Measurements from ENCODE around the gene UTP15.

Gene UTP15

DNA sequence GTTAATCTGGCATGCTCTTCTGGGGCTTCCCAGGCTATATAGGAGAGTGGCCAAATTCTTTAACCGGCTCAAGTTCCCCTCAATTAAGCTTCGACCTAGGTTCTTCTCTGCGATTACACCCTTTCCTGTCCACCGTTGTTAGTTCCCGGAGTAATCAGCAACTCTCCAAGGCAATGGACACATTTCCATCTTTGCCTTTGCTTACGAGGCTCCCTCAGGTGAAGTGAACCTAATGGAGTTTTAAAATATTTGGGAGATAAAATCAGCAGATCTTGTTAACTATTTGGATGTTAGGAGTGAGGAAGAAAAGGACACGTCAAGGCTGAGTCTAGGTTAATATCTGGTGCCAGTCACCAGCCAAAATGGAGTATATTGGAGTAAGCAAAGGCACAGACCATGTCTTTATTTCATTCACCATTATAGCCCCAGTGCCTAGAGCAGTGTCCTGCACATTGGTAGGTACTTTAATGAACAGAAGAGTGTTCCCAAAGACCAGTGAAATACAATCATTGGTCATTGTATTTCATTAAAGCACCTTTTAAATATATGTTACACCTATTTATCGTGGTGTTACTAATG lies 515 bp downstream of the UTP15 start:
- peaks cover 12% of the 10 kb centered on the region for H3K4me1 ChIP-seq (ENCODE audit: insufficient read depth, low read length)
- H3K27me3 ChIP-seq (ENCODE audit: insufficient read depth, low read length): no peaks in the 10 kb centered on the region
- WGBS: under 1% methylated on average over 7 of the region's 8 CpGs
- H3K9ac ChIP-seq (ENCODE audit: low read depth, low read length): peak overlapping the region; percentile 89
- H3K27ac ChIP-seq (ENCODE audit: low read depth, low read length): peak overlapping the region; percentile 62
- no peaks in the 10 kb centered on the region for H3K9me3 ChIP-seq (ENCODE audit: insufficient read depth, low read depth, low read length)
- H3K36me3 ChIP-seq (ENCODE audit: insufficient read depth, low read length): peaks cover 39% of the 10 kb centered on the region
- peak overlapping the region; percentile 95 for H3K4me3 ChIP-seq (ENCODE audit: low read length)

DNA sequence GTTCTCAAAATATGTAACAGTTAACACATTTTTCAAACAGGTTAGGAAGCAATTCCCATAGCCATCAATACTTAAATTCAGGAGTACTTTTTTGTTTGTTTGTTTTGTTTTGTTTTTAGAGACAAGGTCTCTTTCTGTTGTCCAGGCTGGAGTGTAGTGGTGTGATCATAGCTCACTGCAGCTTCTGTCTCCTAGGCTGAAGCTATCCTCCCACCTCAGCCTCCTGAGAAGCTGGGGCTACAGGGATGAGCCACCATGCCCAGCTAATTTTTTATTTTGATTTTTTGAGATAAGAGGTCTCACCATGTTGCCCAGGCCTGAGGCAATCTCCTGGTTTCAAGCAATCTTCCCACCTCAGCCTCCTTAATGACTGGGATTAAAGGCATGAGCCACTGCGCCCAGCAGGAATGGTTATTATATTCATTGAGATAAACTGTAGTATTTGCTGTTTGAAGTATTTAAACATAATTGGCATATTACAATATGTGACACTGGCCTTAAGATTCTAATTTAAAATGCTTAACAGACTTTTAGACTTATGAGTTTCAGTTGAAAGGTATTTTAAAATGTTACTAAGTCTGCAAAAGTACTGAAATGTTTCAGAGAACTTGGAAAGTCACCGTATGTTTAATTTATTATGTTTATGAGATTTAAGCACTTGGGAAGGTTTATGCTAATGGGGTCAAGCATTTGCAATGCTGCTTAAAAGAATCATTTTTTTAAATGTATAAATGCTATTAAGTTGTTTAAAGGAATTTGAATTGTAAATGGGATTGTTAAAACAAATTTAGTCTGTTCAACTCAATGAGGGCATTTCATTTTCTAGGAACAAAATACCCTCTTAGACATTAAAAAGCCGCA lies 17.0 kb downstream of the UTP15 start:
- Histone ChIP-seq H3K4me3 (ENCODE audit: low read length) (no peak overlapping the region), H3K36me3 (ENCODE audit: insufficient read depth, low read length) (peaks cover 61% of the 10 kb centered on the region), H3K9ac (ENCODE audit: low read depth, low read length) (no peak overlapping the region)

DNA sequence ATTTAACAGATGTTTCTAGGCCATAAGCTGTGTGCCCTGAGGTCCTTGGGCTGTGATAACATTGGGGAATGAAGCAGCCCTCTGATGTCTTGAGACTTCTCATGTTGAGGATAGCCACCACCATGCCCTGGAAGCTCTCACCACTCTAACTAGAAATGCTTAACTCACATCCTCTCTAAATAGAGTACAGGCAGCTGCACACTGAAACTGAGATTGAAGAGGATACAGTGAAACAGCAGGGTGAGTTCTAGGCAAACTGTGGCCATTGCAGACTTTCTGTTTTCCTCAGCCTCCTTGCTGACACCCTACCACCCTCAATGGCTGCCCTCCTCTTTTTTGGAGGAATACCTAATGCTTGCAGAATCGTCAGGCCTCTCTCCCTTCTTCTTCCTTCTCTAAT lies 22.4 kb downstream of the UTP15 start:
- Histone ChIP-seq H3K36me3 (ENCODE audit: insufficient read depth, low read length) (peaks cover 7% of the 10 kb centered on the region; the same call in 1 of the 2 replicates), H3K4me1 (ENCODE audit: insufficient read depth, low read length) (no peaks in the 10 kb centered on the region), H3K9ac (ENCODE audit: low read depth, low read length) (no peak overlapping the region), H3K9me3 (ENCODE audit: insufficient read depth, low read depth, low read length) (no peaks in the 10 kb centered on the region), H3K27ac (ENCODE audit: low read depth, low read length) (no peak overlapping the region), H3K27me3 (ENCODE audit: insufficient read depth, low read length) (no peaks in the 10 kb centered on the region), H3K4me3 (ENCODE audit: low read length) (no peak overlapping the region)
- WGBS: 70% methylated on average over 1 of the region's 1 CpG

More for the DNA sequence above, 17.0 kb downstream of the UTP15 start:
- Histone ChIP-seq H3K9me3 (ENCODE audit: insufficient read depth, low read depth, low read length) (no peaks in the 10 kb centered on the region), H3K27ac (ENCODE audit: low read depth, low read length) (no peak overlapping the region), H3K4me1 (ENCODE audit: insufficient read depth, low read length) (no peaks in the 10 kb centered on the region), H3K27me3 (ENCODE audit: insufficient read depth, low read length) (no peaks in the 10 kb centered on the region)
- WGBS: 65% methylated on average over 3 of the region's 3 CpGs

DNA sequence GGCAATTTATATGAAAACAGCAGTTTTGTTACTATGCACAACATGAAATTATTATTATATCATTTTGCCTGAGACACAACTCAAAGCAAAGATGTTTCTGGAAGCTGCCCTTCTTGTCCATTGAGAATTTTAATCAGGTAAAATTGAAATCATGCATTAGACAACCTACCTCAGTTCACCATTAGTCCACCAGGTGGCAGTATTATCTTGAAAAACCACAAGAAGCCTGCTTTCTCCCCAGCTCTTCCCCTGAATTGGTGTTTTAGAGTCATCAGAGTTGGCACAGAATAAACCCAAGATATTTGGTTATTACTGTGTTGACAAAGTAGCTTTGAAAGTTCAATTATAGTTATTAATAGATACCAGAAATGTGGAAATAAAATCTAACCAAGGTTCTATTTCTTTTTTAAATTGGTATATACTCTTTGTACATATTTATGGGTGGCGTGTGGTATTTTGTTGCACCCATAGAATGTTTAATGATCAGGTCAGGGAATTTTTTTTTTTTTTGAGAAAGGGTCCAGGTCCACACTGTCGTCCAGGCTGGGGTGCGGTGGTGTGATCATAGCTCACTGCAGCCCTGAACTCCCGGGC lies 25.7 kb downstream of the UTP15 start:
- no peak overlapping the region for H3K27ac ChIP-seq (ENCODE audit: low read depth, low read length)
- 83% methylated on average over 4 of the region's 4 CpGs for WGBS
- H3K4me1 ChIP-seq (ENCODE audit: insufficient read depth, low read length): no peaks in the 10 kb centered on the region
- no peak overlapping the region for H3K9ac ChIP-seq (ENCODE audit: low read depth, low read length)
- no peaks in the 10 kb centered on the region for H3K36me3 ChIP-seq (ENCODE audit: insufficient read depth, low read length)
- no peaks in the 10 kb centered on the region for H3K9me3 ChIP-seq (ENCODE audit: insufficient read depth, low read depth, low read length)
- H3K4me3 ChIP-seq (ENCODE audit: low read length): no peak overlapping the region
- H3K27me3 ChIP-seq (ENCODE audit: insufficient read depth, low read length): no peaks in the 10 kb centered on the region

DNA sequence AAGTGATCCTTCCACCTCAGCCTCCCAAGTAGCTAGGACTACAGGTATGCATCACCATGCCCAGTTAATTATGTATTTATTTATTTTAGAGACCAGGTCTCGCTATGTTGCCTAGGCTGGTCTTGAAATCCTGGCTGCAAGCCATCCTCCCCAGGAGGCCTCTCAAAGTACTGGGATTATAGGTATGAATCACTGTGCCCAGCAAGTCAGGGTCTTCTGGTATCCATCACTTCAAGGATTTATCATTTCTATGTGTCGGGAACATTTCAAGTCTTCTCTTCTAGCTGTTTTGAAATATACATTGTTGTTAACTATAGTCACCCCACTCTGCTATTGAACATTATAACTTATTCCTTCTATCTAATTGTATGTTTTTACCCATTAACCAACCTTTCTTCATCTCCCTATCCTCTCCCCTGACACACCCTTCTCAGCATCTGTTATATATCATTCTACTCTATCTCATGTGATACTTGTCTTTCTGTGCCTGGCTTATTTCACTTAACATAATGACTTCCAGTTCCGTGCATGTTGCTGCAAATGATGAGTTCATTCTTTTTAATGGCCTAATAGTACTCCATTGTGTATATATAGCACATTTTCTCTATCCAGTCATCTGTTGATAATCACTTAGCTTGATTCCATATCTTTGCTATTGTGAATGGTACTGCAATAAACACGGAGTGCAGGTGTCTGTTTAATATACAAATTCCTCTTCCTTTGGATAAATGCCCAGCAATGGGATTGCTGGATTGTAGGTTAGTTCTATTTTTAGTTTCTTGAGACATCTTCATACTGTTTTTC lies 26.4 kb downstream of the UTP15 start:
- WGBS: 66% methylated on average over 3 of the region's 4 CpGs
- Histone ChIP-seq H3K27ac (ENCODE audit: low read depth, low read length) (no peak overlapping the region), H3K9ac (ENCODE audit: low read depth, low read length) (no peak overlapping the region), H3K4me3 (ENCODE audit: low read length) (no peak overlapping the region), H3K9me3 (ENCODE audit: insufficient read depth, low read depth, low read length) (no peaks in the 10 kb centered on the region), H3K27me3 (ENCODE audit: insufficient read depth, low read length) (no peaks in the 10 kb centered on the region), H3K4me1 (ENCODE audit: insufficient read depth, low read length) (no peaks in the 10 kb centered on the region), H3K36me3 (ENCODE audit: insufficient read depth, low read length) (no peaks in the 10 kb centered on the region)

DNA sequence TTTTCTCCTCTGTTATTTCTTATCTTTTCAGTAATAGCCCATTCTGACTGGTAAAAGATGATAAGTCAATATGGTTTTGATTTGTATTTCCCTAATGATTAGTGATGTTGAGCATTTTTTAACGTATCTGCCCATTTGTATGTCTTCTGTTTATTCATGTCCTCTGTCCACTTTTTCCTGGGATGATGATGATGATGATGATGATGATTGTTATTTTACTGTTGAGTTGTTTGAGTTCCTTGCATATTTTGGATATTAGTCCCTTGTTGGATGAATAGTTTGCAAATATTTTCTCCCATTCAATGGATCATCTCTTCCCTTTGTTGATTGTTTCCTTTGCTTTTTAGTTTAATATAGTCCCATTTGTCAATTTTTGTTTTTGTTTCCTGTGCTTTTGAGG lies 27.0 kb downstream of the UTP15 start:
- no peaks in the 10 kb centered on the region for H3K36me3 ChIP-seq (ENCODE audit: insufficient read depth, low read length)
- no peaks in the 10 kb centered on the region for H3K27me3 ChIP-seq (ENCODE audit: insufficient read depth, low read length)
- H3K9me3 ChIP-seq (ENCODE audit: insufficient read depth, low read depth, low read length): no peaks in the 10 kb centered on the region
- H3K9ac ChIP-seq (ENCODE audit: low read depth, low read length): no peak overlapping the region
- H3K4me1 ChIP-seq (ENCODE audit: insufficient read depth, low read length): no peaks in the 10 kb centered on the region
- 97% methylated on average over 1 of the region's 1 CpG for WGBS
- no peak overlapping the region for H3K4me3 ChIP-seq (ENCODE audit: low read length)
- H3K27ac ChIP-seq (ENCODE audit: low read depth, low read length): no peak overlapping the region

DNA sequence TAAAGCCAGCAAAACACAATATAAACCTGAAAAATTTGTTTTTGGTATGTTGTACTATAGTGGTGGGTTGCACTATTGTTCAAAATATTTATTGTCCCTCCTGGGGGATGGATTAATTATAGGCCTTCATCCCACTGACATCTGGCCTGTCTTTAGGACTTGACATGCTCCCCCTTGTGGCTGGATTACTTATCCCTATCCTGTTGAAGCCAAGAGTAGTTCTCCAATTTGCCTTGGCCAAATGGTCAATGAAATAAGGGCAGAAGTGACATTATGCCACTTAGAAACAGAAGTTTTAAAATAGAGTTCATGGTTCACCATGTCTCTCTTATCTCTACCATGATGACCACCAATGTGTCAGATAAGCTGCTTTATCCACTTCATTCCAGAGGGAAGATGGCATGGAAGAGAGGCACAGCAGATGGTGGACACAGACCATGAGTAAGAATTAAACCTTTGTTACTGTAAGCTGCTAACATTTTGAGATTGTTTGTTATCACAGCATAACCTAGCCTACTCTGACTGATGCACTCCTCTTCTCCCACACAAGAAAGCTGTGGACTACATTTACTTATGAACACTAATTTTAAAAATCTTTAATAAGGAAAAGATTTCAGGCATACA lies 31.3 kb downstream of the UTP15 start:
- H3K36me3 ChIP-seq (ENCODE audit: insufficient read depth, low read length): no peaks in the 10 kb centered on the region
- 0 out of 2 replicates have a peak, but pooled peaks cover 3% of the 10 kb centered on the region for H3K9me3 ChIP-seq (ENCODE audit: insufficient read depth, low read depth, low read length)
- no peaks in the 10 kb centered on the region for H3K27me3 ChIP-seq (ENCODE audit: insufficient read depth, low read length)
- H3K27ac ChIP-seq (ENCODE audit: low read depth, low read length): no peak overlapping the region
- no peak overlapping the region for H3K9ac ChIP-seq (ENCODE audit: low read depth, low read length)
- H3K4me3 ChIP-seq (ENCODE audit: low read length): no peak overlapping the region
- H3K4me1 ChIP-seq (ENCODE audit: insufficient read depth, low read length): no peaks in the 10 kb centered on the region

DNA sequence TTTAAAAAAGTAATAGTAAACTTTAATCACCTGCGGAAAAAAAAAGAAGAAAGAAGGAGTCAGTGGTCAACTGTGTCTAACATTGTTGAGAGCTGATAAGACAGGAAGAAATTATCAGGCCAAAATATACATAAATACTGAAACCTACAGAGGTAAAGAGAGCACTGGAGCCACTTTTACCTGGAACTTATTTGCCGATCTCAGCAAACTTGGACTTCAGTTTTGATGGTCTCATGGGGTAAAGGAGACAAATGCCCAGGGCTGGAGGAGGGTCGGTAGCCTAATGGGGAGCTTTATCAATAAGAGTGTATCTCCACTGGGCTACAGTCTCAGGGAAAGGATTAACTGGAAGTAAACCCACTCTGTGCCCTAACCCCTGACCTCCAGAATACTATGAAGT lies 33.8 kb downstream of the UTP15 start:
- Histone ChIP-seq H3K4me1 (ENCODE audit: insufficient read depth, low read length) (no peaks in the 10 kb centered on the region), H3K27me3 (ENCODE audit: insufficient read depth, low read length) (no peaks in the 10 kb centered on the region), H3K36me3 (ENCODE audit: insufficient read depth, low read length) (no peaks in the 10 kb centered on the region), H3K4me3 (ENCODE audit: low read length) (no peak overlapping the region), H3K9me3 (ENCODE audit: insufficient read depth, low read depth, low read length) (0 out of 2 replicates have a peak, but pooled peaks cover 5% of the 10 kb centered on the region), H3K27ac (ENCODE audit: low read depth, low read length) (no peak overlapping the region), H3K9ac (ENCODE audit: low read depth, low read length) (no peak overlapping the region)
- WGBS: 91% methylated on average over 2 of the region's 3 CpGs

DNA sequence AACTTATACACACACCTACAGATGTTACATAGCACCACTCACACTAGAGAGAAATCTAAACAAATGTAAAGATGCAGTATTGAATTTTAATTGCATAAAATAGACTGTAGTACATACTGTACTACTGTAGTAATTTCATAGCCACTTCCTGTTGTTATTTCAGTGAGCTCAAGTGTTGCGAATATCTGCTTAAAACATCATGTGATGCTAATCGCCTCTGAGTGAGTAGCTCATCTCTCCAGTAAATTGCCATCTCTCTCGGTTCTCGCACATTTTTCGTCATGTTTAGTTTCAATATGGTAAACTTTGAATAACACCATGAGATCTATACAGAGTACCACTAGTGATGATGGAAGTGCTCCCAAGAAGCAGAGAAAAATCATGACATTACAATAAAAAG lies 38.5 kb downstream of the UTP15 start:
- no peak overlapping the region for H3K9ac ChIP-seq (ENCODE audit: low read depth, low read length)
- WGBS: 96% methylated on average over 5 of the region's 5 CpGs
- no peaks in the 10 kb centered on the region for H3K4me1 ChIP-seq (ENCODE audit: insufficient read depth, low read length)
- no peak overlapping the region for H3K4me3 ChIP-seq (ENCODE audit: low read length)
- no peaks in the 10 kb centered on the region for H3K36me3 ChIP-seq (ENCODE audit: insufficient read depth, low read length)
- H3K27me3 ChIP-seq (ENCODE audit: insufficient read depth, low read length): no peaks in the 10 kb centered on the region
- H3K27ac ChIP-seq (ENCODE audit: low read depth, low read length): no peak overlapping the region
- 0 out of 2 replicates have a peak, but pooled peaks cover 5% of the 10 kb centered on the region for H3K9me3 ChIP-seq (ENCODE audit: insufficient read depth, low read depth, low read length)

DNA sequence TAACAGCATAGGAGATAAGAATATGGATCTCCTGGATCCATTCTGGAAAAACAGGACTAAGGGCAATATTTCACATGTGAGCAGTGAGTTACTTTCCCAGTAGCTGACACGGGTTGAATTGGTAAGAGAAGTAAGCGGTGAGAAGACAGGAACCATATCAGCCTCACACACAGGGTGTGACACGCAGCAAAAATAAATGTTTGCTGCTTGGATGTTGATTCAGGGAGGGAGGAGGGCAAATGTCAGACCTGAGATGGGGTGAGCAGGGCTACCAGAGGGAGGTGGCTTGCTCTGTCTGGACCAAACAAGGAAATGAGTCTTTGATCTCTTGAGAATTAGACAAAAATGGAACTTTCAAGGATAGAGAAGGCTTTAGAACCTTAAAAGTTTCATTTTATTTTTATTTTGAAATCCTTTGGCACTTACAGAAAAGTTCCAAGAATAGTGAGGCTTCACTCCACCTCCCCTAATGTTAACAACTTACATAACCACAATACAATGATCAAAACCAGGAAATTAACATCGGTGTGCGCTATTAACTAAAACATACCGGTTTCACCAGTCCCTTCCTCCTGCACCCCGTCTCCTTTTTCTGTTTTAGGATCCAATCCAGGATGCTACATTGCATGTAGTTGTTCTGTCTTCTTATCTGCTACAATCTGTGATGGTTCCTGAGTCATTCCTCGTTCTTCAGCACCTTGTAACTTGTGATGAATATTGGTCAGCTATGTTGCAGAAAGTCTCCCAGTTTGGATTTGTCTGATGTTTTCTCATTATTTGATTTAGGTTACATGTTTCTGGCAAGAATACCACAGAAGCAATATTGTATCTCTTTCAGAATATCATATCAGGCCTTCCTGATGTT lies 39.9 kb downstream of the UTP15 start:
- no peaks in the 10 kb centered on the region for H3K27me3 ChIP-seq (ENCODE audit: insufficient read depth, low read length)
- no peaks in the 10 kb centered on the region for H3K36me3 ChIP-seq (ENCODE audit: insufficient read depth, low read length)
- H3K4me3 ChIP-seq (ENCODE audit: low read length): no peak overlapping the region
- H3K27ac ChIP-seq (ENCODE audit: low read depth, low read length): no peak overlapping the region
- H3K4me1 ChIP-seq (ENCODE audit: insufficient read depth, low read length): no peaks in the 10 kb centered on the region
- 0 out of 2 replicates have a peak, but pooled peaks cover 5% of the 10 kb centered on the region for H3K9me3 ChIP-seq (ENCODE audit: insufficient read depth, low read depth, low read length)
- WGBS: 90% methylated on average over 8 of the region's 8 CpGs
- H3K9ac ChIP-seq (ENCODE audit: low read depth, low read length): no peak overlapping the region
